Mucosa of descending colon (tissue), 3 donors: ENCODE results near the gene CBLN4. TPM values are rescaled to one million over a fixed set of nuclear protein-coding genes. Genes with fewer than 3 reads are reported as not detected.

Source experiments
- ATAC-seq: fragments of 200-7000 bp; cut with Tn5 transposase; one replicate; pipeline ENCODE4 v1.9.1; 2020; ENCODE audit warnings: mild to moderate bottlenecking, moderate library complexity
- DNase-seq, 3 donors: peaks; one replicate each; pipeline ENCODE4 v3.0.0-alpha.2; 2020
- H3K36me3 ChIP-seq: fragments of 200-600 bp; one replicate; pipeline ENCODE4 v1.8.0; 2021; ENCODE audit warnings: low read depth, mild to moderate bottlenecking
- H3K4me1 ChIP-seq: fragments of 200-600 bp; one replicate; pipeline ENCODE4 v1.8.0; 2021; ENCODE audit warnings: low read depth, mild to moderate bottlenecking
- H3K4me3 ChIP-seq: fragments of 200-600 bp; one replicate; pipeline ENCODE4 v1.8.0; 2021; ENCODE audit warnings: mild to moderate bottlenecking
- H3K9me3 ChIP-seq: fragments of 200-600 bp; one replicate; pipeline ENCODE4 v1.8.0; 2021; ENCODE audit warnings: mild to moderate bottlenecking
- CTCF ChIP-seq: fragments of 200-600 bp; IDR thresholded peaks from one replicate; pipeline ENCODE4 v1.8.0; 2022; ENCODE audit warnings: antibody characterized with exemption, mild to moderate bottlenecking
- intact Hi-C, 2 donors: fragments of 100-400 bp; cut with DNase I in 1 of 2; cut with micrococcal nuclease in 1 of 2; formaldehyde crosslinking; loops; one replicate each; pipeline versions ENCODE4 v1.11.0 to v1.11.1; 2022; cut with DNase I, micrococcal nuclease
- long read RNA-seq, 2 donors: library from polyadenylated mRNA; unstranded; transcript quantifications; one replicate each; pipeline ENCODE4 v2.0.0, GENCODE V29; 2019 to 2021
- total RNA-seq, 3 donors: library from RNA; stranded (reverse); fragmentation: NEBNext Ultra II Directional in 2 of 3; extraction: Animal tissue kit (Norgen Biotek cat#: 25700) in 2 of 3; gene quantifications; one replicate each; pipeline versions ENCODE4 v1.2.1 to v1.2.4, GENCODE V29; 2021 to 2023
- donor health status: DM: no; HTN: no; CAD: no; lungs with moderate emphysema.
- donor health status: DM: no; HTN: no; CAD: no.
- donor health status: DM: no; HTN: yes; CAD: no.

Gene CBLN4
- not detected for total RNA-seq
- long read RNA-seq, donor 1, result 0 reads
- long read RNA-seq, donor 2, result 0 reads

- intact Hi-C loops, result no loop called here
- no peaks in the 10 kb centered on the region for H3K36me3 ChIP-seq
- DNase-seq (no peak), ATAC-seq (no peak)
- TF ChIP-seq CTCF, result no peak
- H3K4me3 ChIP-seq, result no peak within 1 kb of the TSS
- H3K9me3 ChIP-seq, result no peaks in the 10 kb centered on the region
- no peaks in the 10 kb centered on the region for H3K4me1 ChIP-seq
These were observed at the start of gene CBLN4 for GRCh38 chr20:56005389-56005715. TSS of gene CBLN4 (minus strand) at chr20:56005519. CDS start at chr20:56004171, 1,348 bp downstream.

- Histone ChIP-seq H3K4me1 (no peaks in the 10 kb centered on the region), H3K36me3 (no peaks in the 10 kb centered on the region), H3K4me3 (no peak overlapping the region), H3K9me3 (no peaks in the 10 kb centered on the region)
- intact Hi-C loops, result no loop called here
- DNase-seq, result no peak
- TF ChIP-seq CTCF, result no peak
- ATAC-seq, result no peak
These were observed 37.9 kb upstream of the CBLN4 start for GRCh38 chr20:56043227-56043626.

- no peak for ATAC-seq
- Histone ChIP-seq H3K36me3 (no peaks in the 10 kb centered on the region), H3K9me3 (peaks cover 40% of the 10 kb centered on the region), H3K4me1 (no peaks in the 10 kb centered on the region), H3K4me3 (no peak overlapping the region)
- TF ChIP-seq CTCF, result no peak
- DNase-seq, result no peak
- intact Hi-C loops, result no loop called here
These were observed 26.9 kb upstream of the CBLN4 start for GRCh38 chr20:56032251-56032650.

GRCh38 chr20:56018716-56019115 is 13.4 kb upstream of the CBLN4 start:
- no peaks in the 10 kb centered on the region for H3K9me3 ChIP-seq
- DNase-seq (no peak), ATAC-seq (no peak)
- H3K36me3 ChIP-seq, result no peaks in the 10 kb centered on the region
- H3K4me3 ChIP-seq, result no peak overlapping the region
- no peaks in the 10 kb centered on the region for H3K4me1 ChIP-seq
- TF ChIP-seq CTCF, result no peak
- intact Hi-C loops, result no loop called here

DNA sequence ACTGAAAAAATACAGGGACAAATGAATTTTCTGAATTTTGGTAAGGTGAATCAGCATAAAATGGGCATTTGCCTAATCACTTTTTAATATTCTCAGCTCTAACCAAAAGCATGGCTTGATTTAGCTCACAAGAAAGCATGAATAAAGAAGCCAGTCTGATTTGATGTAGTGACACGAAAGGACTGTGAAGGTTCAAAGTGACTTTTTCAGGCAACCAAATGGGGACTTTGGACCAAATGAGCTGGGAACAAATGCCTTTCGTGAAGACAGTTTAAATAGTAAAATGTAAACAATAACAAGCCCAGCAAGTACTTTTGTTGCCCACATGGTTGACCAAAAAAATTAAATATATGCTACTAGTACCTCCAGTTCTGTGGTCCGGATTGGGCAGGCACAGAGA is 12.9 kb upstream of the CBLN4 start:
- intact Hi-C loops, result no loop called here
- H3K4me3 ChIP-seq, result no peak overlapping the region
- TF ChIP-seq CTCF, result no peak

DNA sequence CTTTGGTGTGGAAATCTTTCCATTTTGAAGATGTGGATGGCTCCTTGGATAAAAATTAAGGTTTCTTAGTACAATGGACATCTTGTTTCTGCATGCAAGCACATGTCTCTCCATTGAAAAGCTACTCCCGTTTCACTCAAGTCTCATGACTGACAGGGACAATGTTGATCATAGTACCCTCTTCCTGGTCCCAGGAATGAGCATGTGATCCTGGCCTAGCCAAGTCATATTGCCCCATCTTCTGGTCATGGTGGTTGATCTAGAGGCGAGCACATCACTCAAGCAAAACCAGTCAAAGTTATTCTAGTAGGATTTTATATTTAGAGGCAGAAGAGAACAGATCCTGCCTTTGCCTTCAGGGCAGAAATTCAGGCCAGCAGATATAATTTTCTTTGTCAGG is 12.2 kb upstream of the CBLN4 start:
- no peak for ATAC-seq
- H3K4me1 ChIP-seq, result no peaks in the 10 kb centered on the region
- intact Hi-C loops, result no loop called here
- no peak for TF ChIP-seq CTCF
- no peaks in the 10 kb centered on the region for H3K9me3 ChIP-seq
- no peak for DNase-seq
- no peaks in the 10 kb centered on the region for H3K36me3 ChIP-seq
- H3K4me3 ChIP-seq, result no peak overlapping the region

More for the DNA sequence above, 12.9 kb upstream of the CBLN4 start:
- ATAC-seq (no peak), DNase-seq (no peak)
- Histone ChIP-seq H3K4me1 (no peaks in the 10 kb centered on the region), H3K36me3 (no peaks in the 10 kb centered on the region), H3K9me3 (no peaks in the 10 kb centered on the region)
